GM12864 (cell line): ENCODE data around the gene NPHP3.

ENCODE experiments used
- DNase-seq: peaks from one replicate; pipeline ENCODE4 v3.0.0-alpha.2; 2011; ENCODE audit warnings: low read depth
- H3K4me3 ChIP-seq: 2 replicates; pipeline ENCODE4 v1.5.1; 2011; ENCODE audit warnings: mild to moderate bottlenecking, low read depth, low read length, control low read depth
- TF ChIP-seq, protein P1 (sequence below): IDR thresholded peaks from 2 replicates; pipeline ENCODE4 v1.5.1; 2011; ENCODE audit warnings: low read depth, mild to moderate bottlenecking, moderate library complexity, low read length, control low read depth, inconsistent platforms; ENCODE audit errors: missing control alignments

Gene NPHP3

GRCh38 chr3:132635052-132635451 is 87.2 kb downstream of the NPHP3 start:
- H3K4me3 ChIP-seq: no peak overlapping the region
- TF ChIP-seq, protein P1, sequence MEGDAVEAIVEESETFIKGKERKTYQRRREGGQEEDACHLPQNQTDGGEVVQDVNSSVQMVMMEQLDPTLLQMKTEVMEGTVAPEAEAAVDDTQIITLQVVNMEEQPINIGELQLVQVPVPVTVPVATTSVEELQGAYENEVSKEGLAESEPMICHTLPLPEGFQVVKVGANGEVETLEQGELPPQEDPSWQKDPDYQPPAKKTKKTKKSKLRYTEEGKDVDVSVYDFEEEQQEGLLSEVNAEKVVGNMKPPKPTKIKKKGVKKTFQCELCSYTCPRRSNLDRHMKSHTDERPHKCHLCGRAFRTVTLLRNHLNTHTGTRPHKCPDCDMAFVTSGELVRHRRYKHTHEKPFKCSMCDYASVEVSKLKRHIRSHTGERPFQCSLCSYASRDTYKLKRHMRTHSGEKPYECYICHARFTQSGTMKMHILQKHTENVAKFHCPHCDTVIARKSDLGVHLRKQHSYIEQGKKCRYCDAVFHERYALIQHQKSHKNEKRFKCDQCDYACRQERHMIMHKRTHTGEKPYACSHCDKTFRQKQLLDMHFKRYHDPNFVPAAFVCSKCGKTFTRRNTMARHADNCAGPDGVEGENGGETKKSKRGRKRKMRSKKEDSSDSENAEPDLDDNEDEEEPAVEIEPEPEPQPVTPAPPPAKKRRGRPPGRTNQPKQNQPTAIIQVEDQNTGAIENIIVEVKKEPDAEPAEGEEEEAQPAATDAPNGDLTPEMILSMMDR: no peak
- DNase-seq: no peak
